GM23338 (cell line): ENCODE results near the gene PRLHR. TPM values are rescaled to one million over a fixed set of nuclear protein-coding genes. Genes with fewer than 3 reads are reported as not detected.

Source experiments
- ATAC-seq: fragments of 200-7000 bp; cut with Tn5 transposase; 3 replicates; pipeline ENCODE4 v1.9.1; 2020
- DNase-seq: peaks from one replicate; pipeline ENCODE4 v3.0.0-alpha.2; 2015; ENCODE audit warnings: low spot score
- H2AFZ ChIP-seq: fragments of 200-600 bp; sonication (generic); 2 replicates; pipeline ENCODE4 v1.8.0; 2016; ENCODE audit warnings: antibody characterized with exemption, mild to moderate bottlenecking, moderate library complexity
- H3F3A ChIP-seq: fragments of 200-600 bp; sonication (generic); replicated peaks from 2 replicates; pipeline ENCODE4 v1.8.0; 2017; ENCODE audit warnings: antibody characterized with exemption, mixed run types, low read depth
- H3K27ac ChIP-seq: fragments of 200-600 bp; sonication (generic); 2 replicates; pipeline ENCODE4 v1.6.1; 2016; ENCODE audit warnings: low read depth
- H3K27me3 ChIP-seq: fragments of 200-600 bp; sonication (generic); 2 replicates; pipeline ENCODE4 v1.8.0; 2016; ENCODE audit warnings: mild to moderate bottlenecking, mixed run types, moderate library complexity; ENCODE audit not compliant: insufficient read depth
- H3K36me3 ChIP-seq: fragments of 200-600 bp; sonication (generic); 2 replicates; pipeline ENCODE4 v1.8.0; 2016; ENCODE audit warnings: mild to moderate bottlenecking; ENCODE audit not compliant: insufficient read depth
- H3K4me1 ChIP-seq: fragments of 200-600 bp; sonication (generic); 2 replicates; pipeline ENCODE4 v1.8.0; 2016; ENCODE audit warnings: mild to moderate bottlenecking, moderate library complexity; ENCODE audit not compliant: insufficient read depth
- H3K4me2 ChIP-seq: fragments of 200-600 bp; sonication (generic); 2 replicates; pipeline ENCODE4 v1.7.1; 2017; ENCODE audit warnings: mixed run types
- H3K4me3 ChIP-seq: fragments of 200-600 bp; sonication (generic); 2 replicates; pipeline ENCODE4 v1.6.1; 2016; ENCODE audit warnings: mixed run types
- H3K79me2 ChIP-seq: fragments of 200-600 bp; sonication (generic); replicated peaks from 2 replicates; pipeline ENCODE4 v1.8.0; 2017; ENCODE audit warnings: mild to moderate bottlenecking; ENCODE audit not compliant: insufficient read depth
- H3K9me2 ChIP-seq: fragments of 200-600 bp; sonication (generic); 2 replicates; pipeline ENCODE4 v1.8.0; 2017; ENCODE audit not compliant: insufficient read depth
- H4K20me1 ChIP-seq: fragments of 200-600 bp; sonication (generic); replicated peaks from 2 replicates; pipeline ENCODE4 v1.8.0; 2017; ENCODE audit warnings: mild to moderate bottlenecking; ENCODE audit not compliant: insufficient read depth
- H3K27ac Mint-ChIP-seq: 2 replicates; pipeline ENCODE4 v1.8.0; 2020; ENCODE audit warnings: inconsistent platforms, mild to moderate bottlenecking, moderate library complexity, mixed read lengths
- H3K27me3 Mint-ChIP-seq: 3 replicates; pipeline ENCODE4 v1.8.0; 2022; ENCODE audit warnings: low read depth, mild to moderate bottlenecking, moderate library complexity, mixed read lengths, inconsistent platforms; ENCODE audit not compliant: insufficient read depth, poor library complexity
- H3K36me3 Mint-ChIP-seq: 3 replicates; pipeline ENCODE4 v1.8.0; 2021; ENCODE audit warnings: low read depth, mild to moderate bottlenecking, inconsistent platforms, moderate library complexity, mixed read lengths
- H3K4me1 Mint-ChIP-seq: 3 replicates; pipeline ENCODE4 v1.8.0; 2020; ENCODE audit warnings: mild to moderate bottlenecking, inconsistent platforms, mixed read lengths
- H3K4me3 Mint-ChIP-seq: 3 replicates; pipeline ENCODE4 v1.8.0; 2021; ENCODE audit warnings: moderate library complexity, mild to moderate bottlenecking, inconsistent platforms, mixed read lengths
- H3K9me3 Mint-ChIP-seq: 3 replicates; pipeline ENCODE4 v1.8.0; 2020; ENCODE audit warnings: moderate library complexity, mild to moderate bottlenecking, inconsistent platforms, mixed read lengths
- CREB1 ChIP-seq: fragments of 250-450 bp; sonication (Bioruptor Pico); IDR thresholded peaks from 2 replicates; pipeline ENCODE4 v1.5.0; 2020; ENCODE audit warnings: low read depth, mild to moderate bottlenecking, moderate library complexity
- EZH2 ChIP-seq: fragments of 200-600 bp; sonication (generic); IDR thresholded peaks from one replicate; pipeline ENCODE4 v1.8.0; 2017; ENCODE audit warnings: antibody characterized with exemption, mild to moderate bottlenecking, low read depth; ENCODE audit not compliant: unreplicated experiment
- EZH2phosphoT487 ChIP-seq: fragments of 200-600 bp; sonication (generic); IDR thresholded peaks from one replicate; pipeline ENCODE4 v1.8.1; 2018; ENCODE audit warnings: antibody characterized with exemption; ENCODE audit not compliant: unreplicated experiment
- JUNB ChIP-seq: IDR thresholded peaks from one replicate; pipeline ENCODE4 v1.6.1; 2016; ENCODE audit warnings: antibody characterized with exemption; ENCODE audit not compliant: unreplicated experiment
- NANOG ChIP-seq: IDR thresholded peaks from 2 replicates; pipeline ENCODE4 v1.6.1; 2016; ENCODE audit warnings: antibody characterized with exemption, borderline replicate concordance
- POLR2AphosphoS5 ChIP-seq: IDR thresholded peaks from 2 replicates; pipeline ENCODE4 v1.6.1; 2016; ENCODE audit warnings: antibody characterized with exemption, low read depth
- STAT1 ChIP-seq: IDR thresholded peaks from one replicate; pipeline ENCODE4 v1.6.1; 2016; ENCODE audit warnings: antibody characterized with exemption; ENCODE audit not compliant: unreplicated experiment
- ZNF114 ChIP-seq: fragments of 250-450 bp; sonication (Bioruptor Pico); IDR thresholded peaks from 2 replicates; pipeline ENCODE4 v1.5.0; 2020; ENCODE audit warnings: mild to moderate bottlenecking, moderate library complexity
- ZNF331 ChIP-seq: fragments of 250-450 bp; sonication (Bioruptor Pico); IDR thresholded peaks from 2 replicates; pipeline ENCODE4 v1.5.0; 2020; ENCODE audit warnings: low read depth, mild to moderate bottlenecking, moderate library complexity
- polyA plus RNA-seq: library from polyadenylated mRNA; unstranded; fragments of >200 nt; fragmentation: Nextera tagmentation; extraction: Ambion mirVana; gene quantifications from 2 replicates; pipeline ENCODE4 v1.2.1, GENCODE V29; 2016
- total RNA-seq: library from RNA; depleted of rRNA; stranded (reverse); fragments of >200 nt; shearing (Covaris generic); gene quantifications from 2 replicates; pipeline ENCODE4 v1.2.3, GENCODE V29; 2014
- TF ChIP-seq, protein P1 (sequence below), 2 experiments: fragments of 200-600 bp in 1 of 2; sonication (generic) in 1 of 2; conservative IDR thresholded peaks; 2 replicates each; pipeline versions ENCODE4 v1.5.1 to v1.6.1; 2016 to 2017; ENCODE audit warnings: antibody characterized with exemption in 2 of 2, low read depth in 2 of 2, mild to moderate bottlenecking in 2 of 2, moderate library complexity in 1 of 2
- TF ChIP-seq, protein P2 (sequence below): IDR thresholded peaks from one replicate; pipeline ENCODE4 v1.6.1; 2018; ENCODE audit warnings: antibody characterized with exemption; ENCODE audit not compliant: unreplicated experiment
- TF ChIP-seq, protein P3 (sequence below): fragments of 250-450 bp; sonication (Bioruptor Pico); IDR thresholded peaks from 2 replicates; pipeline ENCODE4 v1.5.0; 2020; ENCODE audit warnings: mild to moderate bottlenecking, moderate library complexity
- TF ChIP-seq, protein P4 (sequence below): IDR thresholded peaks from 2 replicates; pipeline ENCODE4 v1.6.1; 2016; ENCODE audit warnings: antibody characterized with exemption

PRLHR gene
- total and polyA plus RNA-seq, 2 experiments from 2014 or later, result 0.24 TPM; not detected in 1

DNA sequence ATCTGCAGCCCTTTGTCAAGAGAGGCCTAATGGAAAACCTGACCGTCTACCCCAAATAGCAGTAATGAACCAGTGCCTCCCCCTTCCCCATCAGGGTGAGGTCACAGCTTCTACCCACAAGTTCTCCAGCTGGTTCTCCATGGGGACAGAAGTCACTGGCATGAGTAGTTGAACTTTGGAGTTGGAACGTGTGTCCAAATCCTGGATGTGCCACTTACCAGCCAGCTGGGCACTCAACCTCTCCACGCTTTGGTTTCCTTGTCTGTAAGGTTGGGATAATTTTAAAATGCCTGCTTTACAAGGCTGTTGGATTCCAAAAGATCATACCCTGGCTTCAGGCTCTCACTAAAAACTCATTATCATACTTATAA is 25.6 kb downstream of the PRLHR start:
- no peak overlapping the region for H3K27ac ChIP-seq
- Mint-ChIP-seq H3K4me1 (peaks cover 3% of the 10 kb centered on the region; the same call in 1 of the 3 replicates), H3K27me3 (peaks cover 12% of the 10 kb centered on the region), H3K27ac (no peak overlapping the region), H3K4me3 (no peak overlapping the region), H3K36me3 (no peaks in the 10 kb centered on the region), H3K9me3 (no peaks in the 10 kb centered on the region)
- no peaks in the 10 kb centered on the region for H3K9me2 ChIP-seq
- 0 out of 2 replicates have a peak, but pooled peaks cover 5% of the 10 kb centered on the region for H3K4me1 ChIP-seq
- H3K36me3 ChIP-seq, result no peaks in the 10 kb centered on the region
- ATAC-seq (no peak), DNase-seq (no peak)
- no peak overlapping the region for H3K4me3 ChIP-seq
- H3F3A ChIP-seq, result no peaks in the 10 kb centered on the region
- H2AFZ ChIP-seq, result no peak overlapping the region
- TF ChIP-seq, protein P1, sequence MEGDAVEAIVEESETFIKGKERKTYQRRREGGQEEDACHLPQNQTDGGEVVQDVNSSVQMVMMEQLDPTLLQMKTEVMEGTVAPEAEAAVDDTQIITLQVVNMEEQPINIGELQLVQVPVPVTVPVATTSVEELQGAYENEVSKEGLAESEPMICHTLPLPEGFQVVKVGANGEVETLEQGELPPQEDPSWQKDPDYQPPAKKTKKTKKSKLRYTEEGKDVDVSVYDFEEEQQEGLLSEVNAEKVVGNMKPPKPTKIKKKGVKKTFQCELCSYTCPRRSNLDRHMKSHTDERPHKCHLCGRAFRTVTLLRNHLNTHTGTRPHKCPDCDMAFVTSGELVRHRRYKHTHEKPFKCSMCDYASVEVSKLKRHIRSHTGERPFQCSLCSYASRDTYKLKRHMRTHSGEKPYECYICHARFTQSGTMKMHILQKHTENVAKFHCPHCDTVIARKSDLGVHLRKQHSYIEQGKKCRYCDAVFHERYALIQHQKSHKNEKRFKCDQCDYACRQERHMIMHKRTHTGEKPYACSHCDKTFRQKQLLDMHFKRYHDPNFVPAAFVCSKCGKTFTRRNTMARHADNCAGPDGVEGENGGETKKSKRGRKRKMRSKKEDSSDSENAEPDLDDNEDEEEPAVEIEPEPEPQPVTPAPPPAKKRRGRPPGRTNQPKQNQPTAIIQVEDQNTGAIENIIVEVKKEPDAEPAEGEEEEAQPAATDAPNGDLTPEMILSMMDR (conservative IDR thresholded peaks at IDR 0.05; ENCODE audit: low read depth in 2 of 2), result no peak
- TF ChIP-seq POLR2AphosphoS5 (no peak), CREB1 (no peak), ZNF331 (CRISPR knock-in tag) (no peak), STAT1 (no peak), ZNF114 (no peak), NANOG (no peak), JUNB (no peak), EZH2 (no peak), EZH2phosphoT487 (no peak)
- TF ChIP-seq, protein P2, sequence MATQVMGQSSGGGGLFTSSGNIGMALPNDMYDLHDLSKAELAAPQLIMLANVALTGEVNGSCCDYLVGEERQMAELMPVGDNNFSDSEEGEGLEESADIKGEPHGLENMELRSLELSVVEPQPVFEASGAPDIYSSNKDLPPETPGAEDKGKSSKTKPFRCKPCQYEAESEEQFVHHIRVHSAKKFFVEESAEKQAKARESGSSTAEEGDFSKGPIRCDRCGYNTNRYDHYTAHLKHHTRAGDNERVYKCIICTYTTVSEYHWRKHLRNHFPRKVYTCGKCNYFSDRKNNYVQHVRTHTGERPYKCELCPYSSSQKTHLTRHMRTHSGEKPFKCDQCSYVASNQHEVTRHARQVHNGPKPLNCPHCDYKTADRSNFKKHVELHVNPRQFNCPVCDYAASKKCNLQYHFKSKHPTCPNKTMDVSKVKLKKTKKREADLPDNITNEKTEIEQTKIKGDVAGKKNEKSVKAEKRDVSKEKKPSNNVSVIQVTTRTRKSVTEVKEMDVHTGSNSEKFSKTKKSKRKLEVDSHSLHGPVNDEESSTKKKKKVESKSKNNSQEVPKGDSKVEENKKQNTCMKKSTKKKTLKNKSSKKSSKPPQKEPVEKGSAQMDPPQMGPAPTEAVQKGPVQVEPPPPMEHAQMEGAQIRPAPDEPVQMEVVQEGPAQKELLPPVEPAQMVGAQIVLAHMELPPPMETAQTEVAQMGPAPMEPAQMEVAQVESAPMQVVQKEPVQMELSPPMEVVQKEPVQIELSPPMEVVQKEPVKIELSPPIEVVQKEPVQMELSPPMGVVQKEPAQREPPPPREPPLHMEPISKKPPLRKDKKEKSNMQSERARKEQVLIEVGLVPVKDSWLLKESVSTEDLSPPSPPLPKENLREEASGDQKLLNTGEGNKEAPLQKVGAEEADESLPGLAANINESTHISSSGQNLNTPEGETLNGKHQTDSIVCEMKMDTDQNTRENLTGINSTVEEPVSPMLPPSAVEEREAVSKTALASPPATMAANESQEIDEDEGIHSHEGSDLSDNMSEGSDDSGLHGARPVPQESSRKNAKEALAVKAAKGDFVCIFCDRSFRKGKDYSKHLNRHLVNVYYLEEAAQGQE, result no peak
- TF ChIP-seq, protein P3, sequence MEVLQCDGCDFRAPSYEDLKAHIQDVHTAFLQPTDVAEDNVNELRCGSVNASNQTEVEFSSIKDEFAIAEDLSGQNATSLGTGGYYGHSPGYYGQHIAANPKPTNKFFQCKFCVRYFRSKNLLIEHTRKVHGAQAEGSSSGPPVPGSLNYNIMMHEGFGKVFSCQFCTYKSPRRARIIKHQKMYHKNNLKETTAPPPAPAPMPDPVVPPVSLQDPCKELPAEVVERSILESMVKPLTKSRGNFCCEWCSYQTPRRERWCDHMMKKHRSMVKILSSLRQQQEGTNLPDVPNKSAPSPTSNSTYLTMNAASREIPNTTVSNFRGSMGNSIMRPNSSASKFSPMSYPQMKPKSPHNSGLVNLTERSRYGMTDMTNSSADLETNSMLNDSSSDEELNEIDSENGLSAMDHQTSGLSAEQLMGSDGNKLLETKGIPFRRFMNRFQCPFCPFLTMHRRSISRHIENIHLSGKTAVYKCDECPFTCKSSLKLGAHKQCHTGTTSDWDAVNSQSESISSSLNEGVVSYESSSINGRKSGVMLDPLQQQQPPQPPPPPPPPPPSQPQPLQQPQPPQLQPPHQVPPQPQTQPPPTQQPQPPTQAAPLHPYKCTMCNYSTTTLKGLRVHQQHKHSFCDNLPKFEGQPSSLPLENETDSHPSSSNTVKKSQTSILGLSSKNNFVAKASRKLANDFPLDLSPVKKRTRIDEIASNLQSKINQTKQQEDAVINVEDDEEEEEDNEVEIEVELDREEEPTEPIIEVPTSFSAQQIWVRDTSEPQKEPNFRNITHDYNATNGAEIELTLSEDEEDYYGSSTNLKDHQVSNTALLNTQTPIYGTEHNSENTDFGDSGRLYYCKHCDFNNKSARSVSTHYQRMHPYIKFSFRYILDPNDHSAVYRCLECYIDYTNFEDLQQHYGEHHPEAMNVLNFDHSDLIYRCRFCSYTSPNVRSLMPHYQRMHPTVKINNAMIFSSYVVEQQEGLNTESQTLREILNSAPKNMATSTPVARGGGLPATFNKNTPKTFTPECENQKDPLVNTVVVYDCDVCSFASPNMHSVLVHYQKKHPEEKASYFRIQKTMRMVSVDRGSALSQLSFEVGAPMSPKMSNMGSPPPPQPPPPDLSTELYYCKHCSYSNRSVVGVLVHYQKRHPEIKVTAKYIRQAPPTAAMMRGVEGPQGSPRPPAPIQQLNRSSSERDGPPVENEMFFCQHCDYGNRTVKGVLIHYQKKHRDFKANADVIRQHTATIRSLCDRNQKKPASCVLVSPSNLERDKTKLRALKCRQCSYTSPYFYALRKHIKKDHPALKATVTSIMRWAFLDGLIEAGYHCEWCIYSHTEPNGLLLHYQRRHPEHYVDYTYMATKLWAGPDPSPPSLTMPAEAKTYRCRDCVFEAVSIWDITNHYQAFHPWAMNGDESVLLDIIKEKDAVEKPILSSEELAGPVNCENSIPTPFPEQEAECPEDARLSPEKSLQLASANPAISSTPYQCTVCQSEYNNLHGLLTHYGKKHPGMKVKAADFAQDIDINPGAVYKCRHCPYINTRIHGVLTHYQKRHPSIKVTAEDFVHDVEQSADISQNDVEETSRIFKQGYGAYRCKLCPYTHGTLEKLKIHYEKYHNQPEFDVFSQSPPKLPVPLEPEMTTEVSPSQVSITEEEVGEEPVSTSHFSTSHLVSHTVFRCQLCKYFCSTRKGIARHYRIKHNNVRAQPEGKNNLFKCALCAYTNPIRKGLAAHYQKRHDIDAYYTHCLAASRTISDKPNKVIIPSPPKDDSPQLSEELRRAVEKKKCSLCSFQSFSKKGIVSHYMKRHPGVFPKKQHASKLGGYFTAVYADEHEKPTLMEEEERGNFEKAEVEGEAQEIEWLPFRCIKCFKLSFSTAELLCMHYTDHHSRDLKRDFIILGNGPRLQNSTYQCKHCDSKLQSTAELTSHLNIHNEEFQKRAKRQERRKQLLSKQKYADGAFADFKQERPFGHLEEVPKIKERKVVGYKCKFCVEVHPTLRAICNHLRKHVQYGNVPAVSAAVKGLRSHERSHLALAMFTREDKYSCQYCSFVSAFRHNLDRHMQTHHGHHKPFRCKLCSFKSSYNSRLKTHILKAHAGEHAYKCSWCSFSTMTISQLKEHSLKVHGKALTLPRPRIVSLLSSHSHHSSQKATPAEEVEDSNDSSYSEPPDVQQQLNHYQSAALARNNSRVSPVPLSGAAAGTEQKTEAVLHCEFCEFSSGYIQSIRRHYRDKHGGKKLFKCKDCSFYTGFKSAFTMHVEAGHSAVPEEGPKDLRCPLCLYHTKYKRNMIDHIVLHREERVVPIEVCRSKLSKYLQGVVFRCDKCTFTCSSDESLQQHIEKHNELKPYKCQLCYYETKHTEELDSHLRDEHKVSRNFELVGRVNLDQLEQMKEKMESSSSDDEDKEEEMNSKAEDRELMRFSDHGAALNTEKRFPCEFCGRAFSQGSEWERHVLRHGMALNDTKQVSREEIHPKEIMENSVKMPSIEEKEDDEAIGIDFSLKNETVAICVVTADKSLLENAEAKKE, result no peak
- TF ChIP-seq, protein P4, sequence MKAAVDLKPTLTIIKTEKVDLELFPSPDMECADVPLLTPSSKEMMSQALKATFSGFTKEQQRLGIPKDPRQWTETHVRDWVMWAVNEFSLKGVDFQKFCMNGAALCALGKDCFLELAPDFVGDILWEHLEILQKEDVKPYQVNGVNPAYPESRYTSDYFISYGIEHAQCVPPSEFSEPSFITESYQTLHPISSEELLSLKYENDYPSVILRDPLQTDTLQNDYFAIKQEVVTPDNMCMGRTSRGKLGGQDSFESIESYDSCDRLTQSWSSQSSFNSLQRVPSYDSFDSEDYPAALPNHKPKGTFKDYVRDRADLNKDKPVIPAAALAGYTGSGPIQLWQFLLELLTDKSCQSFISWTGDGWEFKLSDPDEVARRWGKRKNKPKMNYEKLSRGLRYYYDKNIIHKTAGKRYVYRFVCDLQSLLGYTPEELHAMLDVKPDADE, result no peak
- H3K4me2 ChIP-seq, result no peak overlapping the region
- H4K20me1 ChIP-seq, result no peaks in the 10 kb centered on the region
- no peaks in the 10 kb centered on the region for H3K27me3 ChIP-seq
- no peaks in the 10 kb centered on the region for H3K79me2 ChIP-seq
